ENCODE data around the gene RSPH1.

- no peak for TF ChIP-seq POLR2AphosphoS5 (IDR thresholded peaks at IDR 0.05)
- no peak for TF ChIP-seq EP300 (IDR thresholded peaks at IDR 0.05)
- no peak for TF ChIP-seq CTCF (IDR thresholded peaks at IDR 0.05)
Observed at GRCh38 chr21:42445311-42445710, 50.7 kb downstream of the RSPH1 start.

Data from gastroesophageal sphincter (tissue), 3 donors.